Measurements from ENCODE around the gene DOCK10.

GRCh38 chr2:224876522-224876921 is 165.7 kb downstream of the DOCK10 start:
- no peak for TF ChIP-seq CTCF (IDR thresholded peaks at IDR 0.05)
- no peak for TF ChIP-seq POLR2A (IDR thresholded peaks at IDR 0.05)
- TF ChIP-seq POLR2AphosphoS5 (IDR thresholded peaks at IDR 0.05), result no peak

All from sigmoid colon (tissue), 4 donors.